Middle frontal gyrus (tissue), 1 donor: ENCODE measurements around the gene ITGAE.

Source experiments
- DNase-seq: peaks from one replicate; pipeline ENCODE4 v3.0.0-alpha.2; 2015; ENCODE audit warnings: low spot score; ENCODE audit errors: extremely low spot score

ITGAE gene

DNA sequence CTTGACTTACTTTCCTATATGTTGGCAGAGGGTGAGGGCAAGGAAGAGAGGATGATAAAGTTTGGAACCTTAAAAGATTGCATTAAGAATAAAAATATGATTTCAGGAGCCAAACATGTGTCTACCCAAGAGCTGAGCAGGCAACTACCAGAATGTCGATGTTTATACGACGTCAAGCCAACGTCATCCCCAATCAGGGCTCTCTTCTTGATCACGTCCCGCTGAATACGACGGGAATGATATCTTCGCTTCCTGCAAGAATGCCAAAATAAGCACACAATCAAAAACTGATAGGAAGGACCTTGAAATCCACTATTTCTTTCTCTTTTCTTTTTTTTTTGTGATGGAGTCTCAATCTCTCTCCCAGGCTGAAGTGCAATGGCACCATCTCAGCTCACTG is 20.1 kb upstream of the ITGAE start:
- DNase-seq = no peak

DNA sequence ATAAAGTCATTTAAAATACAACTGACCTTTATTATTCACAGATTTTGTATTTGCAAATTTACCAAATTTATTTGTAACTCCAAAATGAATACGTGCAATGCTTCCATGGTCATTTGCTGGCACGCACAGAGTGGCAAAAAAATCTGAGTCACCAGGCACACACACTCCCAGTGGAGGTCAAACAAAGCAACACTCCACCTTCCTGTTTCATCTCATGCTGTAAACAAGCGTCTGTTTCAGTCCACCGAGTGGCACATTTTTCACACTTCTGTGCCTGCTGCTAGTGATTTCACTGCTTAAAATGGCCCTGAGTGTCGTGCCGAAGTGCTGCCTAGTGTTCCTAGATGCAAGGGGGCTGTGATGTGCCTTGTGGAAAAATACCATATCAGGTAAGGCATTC is 17.8 kb upstream of the ITGAE start:
- DNase-seq = no peak

DNA sequence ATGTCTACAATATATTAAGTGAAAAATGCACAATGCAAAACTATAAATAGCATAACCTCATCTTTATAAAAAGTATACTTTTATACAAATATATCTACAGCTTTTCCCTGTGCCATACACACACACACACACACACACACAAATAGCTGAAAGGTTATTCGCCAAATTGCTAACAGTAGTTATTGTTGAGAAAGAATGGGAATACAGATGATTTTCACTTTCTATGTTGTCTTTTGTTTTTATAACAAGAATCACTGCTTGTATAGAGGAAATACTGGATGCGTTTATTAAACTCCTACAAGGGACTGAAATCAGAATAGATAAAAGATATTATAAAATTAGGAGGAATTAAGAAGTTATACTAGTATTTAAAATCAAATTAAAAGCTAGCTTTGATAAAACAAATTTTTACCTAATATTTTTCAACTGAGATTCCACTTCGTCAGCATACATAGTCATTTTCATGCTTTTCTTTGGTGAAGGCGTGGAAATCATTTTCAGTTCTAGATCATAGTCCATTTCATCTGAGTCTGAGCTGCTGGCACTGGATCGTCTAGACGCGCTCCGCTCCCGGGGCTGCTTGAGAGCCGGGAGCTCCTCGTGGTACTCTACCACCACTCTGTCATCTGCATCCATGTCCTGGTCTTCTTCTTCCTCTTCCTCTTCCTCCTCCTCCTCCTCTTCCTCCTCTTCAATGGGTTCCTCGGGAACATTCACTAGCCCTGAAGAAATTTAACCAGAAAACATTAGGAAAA is 17.0 kb upstream of the ITGAE start:
- DNase-seq = no peak

DNA sequence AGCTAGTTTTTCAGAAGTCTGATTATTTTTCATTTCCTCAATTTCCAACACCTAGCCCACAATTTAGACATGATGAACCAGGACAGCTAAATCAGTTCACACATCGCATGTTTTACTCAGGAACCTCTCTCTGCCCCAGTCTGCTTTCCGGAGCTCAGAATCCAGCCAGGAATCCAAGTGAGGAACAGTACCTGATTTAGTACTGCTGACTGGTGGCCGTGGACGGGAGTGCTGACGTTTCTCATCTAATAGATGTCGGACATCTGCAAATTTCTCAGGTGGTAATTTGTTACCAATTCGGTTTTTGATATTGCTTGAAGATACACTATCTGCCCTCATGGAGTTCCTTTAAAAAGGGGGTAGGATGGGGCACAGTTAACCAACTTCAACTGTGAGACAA is 14.9 kb upstream of the ITGAE start:
- no peak for DNase-seq

DNA sequence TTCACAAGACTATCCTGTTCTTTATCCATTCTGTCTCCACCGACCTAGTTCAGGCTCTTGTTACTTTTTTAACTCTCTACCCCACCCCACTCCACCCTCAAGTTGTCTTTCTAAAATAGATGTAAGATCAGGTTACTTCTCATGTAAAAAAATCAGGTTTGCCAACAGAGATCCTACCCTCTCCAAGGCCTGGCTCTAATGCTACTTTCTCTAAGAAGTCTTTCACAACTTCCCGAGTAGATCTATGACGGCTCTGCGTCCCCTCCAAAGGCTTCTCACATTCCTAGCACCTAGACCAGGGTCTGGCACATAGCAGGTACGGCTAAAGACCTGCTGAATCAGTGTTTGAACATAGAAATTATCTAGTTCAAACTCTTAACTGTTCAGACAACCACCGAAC is 14.1 kb upstream of the ITGAE start:
- DNase-seq = no peak

GRCh38 chr17:3814361-3814760 is 13.4 kb upstream of the ITGAE start:
- DNase-seq = no peak

- DNase-seq = no peak
Measured at GRCh38 chr17:3813171-3813570, 12.2 kb upstream of the ITGAE start.

DNA sequence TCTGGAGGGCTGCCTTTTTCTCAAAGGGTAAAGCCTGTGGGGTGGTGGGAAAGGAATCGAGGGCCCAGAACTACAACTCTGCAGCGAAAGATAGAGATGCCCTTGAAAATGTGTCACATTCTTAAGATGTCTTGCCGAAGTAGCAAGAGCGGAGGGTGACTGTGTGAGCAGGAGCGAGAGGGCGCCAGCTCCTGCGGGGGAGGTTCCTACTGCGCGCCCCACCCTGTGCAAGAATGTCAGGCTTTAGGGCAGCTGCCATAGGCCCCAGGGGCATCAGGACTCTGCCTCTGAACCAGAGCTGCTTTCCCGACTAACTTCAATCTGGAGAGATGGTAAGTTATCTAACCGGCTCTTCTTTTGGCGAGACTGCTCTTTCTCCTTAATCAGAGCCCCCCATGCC is 11.8 kb upstream of the ITGAE start:
- no peak for DNase-seq

DNA sequence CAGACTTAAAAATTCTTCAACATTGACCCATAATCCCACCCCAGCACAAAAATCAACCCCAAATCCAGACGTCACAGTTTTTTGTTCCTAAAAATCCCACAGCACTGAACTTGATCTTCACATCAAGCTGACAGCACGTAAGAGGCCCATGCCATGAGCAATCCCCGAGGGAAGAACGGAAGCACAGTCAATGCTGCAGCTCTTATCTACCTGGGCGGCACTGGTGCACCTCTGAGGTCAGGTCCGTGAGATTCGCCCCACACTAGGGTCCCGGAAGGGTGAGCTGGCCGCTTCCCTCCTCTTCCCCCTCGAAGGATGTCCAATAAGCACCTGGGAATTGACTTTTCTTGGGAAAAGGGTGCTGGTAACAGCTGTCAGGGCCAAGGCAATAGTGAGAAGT is 11.3 kb upstream of the ITGAE start:
- DNase-seq = no peak

DNA sequence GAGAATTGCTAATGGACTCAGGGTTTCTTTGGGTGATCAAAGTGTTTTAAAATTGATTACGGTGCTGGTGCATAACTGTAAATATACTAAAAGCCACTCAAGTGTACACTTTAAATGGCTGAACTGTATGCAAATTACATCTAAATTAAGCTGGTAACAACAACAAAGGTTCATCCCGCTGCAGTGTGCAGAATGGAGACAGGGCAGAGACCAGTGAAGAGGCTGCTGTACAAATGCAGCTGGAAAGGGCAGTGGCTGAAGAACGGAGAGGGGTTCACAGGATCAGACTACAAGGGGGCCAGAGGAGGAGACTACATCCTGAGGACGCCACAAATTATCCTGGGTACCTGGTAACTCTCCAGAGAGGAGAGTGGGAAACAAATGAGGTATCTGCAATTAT is 9.0 kb upstream of the ITGAE start:
- DNase-seq = no peak

DNA sequence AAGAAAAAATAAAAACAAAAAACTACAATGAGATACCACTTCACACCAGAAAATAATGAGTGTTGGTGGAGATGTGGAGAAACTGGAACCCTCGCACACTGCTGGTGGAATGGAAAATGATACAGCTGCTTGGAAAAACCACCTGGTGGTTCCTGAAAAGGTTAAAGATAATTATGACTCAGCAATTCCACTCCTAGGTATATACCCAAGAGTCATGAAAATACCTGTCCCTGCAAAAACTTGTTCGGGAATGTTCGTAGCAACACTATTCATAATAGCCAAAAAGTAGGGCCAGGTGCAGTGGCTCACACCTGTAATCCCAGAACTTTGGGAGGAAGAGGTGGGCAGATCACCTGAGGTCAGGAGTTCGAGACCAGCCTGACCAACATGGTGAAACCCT is 8.1 kb upstream of the ITGAE start:
- no peak for DNase-seq

DNA sequence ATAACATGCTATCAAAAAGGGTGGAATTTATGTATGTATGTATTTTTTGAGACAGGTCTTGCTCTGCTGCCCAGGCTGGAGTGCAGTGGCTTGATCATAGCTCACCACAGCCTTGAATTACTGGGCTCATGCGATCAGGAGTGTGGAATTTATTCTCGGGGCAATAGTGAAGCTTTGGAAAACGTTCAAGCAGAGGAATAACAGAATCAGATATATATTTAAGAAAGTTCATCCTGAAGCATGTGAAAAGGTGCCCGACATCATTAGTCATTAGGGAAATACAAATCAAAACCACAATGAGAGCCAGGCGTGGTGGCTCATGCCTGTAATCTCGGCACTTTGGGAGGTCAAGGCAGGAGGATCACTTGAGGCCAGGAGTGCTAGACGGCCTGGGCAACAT is 7.7 kb upstream of the ITGAE start:
- DNase-seq = no peak

GRCh38 chr17:3805581-3805980 is 4.6 kb upstream of the ITGAE start:
- no peak for DNase-seq

GRCh38 chr17:3804503-3804931 is 3.5 kb upstream of the ITGAE start:
- DNase-seq = no peak

DNA sequence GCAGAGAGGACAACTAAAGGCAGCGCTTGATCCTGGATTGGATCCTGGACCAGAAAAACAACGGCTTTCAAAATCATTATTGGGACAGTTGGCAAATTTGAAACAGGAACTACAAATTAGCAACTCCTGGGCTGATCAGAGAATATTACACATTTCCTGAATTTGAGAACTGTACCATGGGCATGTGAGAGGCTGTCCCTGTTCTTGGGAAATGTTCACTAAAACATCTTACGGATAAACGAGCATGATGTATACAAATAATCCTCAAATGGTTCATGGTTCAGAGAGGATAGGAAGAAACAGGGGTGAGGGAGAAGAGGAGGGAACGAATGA is 2.3 kb upstream of the ITGAE start:
- DNase-seq = no peak

- no peak for DNase-seq
Measured at GRCh38 chr17:3802461-3803307, 1.7 kb upstream of the ITGAE start.

DNA sequence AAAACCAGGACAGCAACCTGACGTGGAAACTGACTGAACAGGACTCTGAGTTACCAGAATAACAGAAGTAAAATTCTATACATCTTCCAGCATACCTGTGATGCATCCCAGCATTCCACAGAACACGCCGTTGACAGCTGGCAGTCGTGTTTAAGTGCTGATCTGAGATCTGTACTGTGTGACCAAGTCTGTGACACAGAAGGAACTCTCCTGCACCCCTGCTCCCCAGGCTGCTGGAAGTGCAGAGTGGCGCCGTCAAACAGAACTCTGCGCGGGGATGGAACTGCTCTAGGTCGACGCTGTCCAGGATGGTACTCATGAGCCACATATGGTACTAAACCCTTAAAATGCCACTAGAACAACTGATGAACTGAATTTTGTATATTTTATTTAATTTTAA is 804 bp upstream of the ITGAE start:
- DNase-seq = no peak

DNA sequence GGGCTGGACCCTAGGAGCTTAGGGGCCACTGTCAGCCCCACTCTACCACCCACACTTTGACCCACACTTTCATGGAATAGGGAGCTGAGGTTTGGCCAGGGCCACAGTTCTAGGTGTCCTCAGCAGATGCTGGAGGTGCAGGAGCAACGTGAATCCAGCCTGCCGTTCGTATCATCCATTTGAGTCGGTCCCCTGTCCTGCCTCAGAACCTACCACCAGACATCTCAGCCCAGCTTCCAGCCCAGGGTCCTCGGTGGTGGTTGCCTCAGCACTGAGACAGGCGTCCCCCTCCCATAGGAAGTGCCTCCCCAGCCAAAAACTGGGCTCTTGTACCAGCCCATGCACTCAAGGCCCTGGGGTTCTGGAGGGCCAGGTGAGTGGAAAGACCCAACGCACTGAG is 359 bp upstream of the ITGAE start:
- no peak for DNase-seq

- no peak for DNase-seq
Measured at GRCh38 chr17:3799181-3799945, 1.6 kb downstream of the ITGAE start.

- no peak for DNase-seq
Measured at GRCh38 chr17:3798273-3799180, 2.5 kb downstream of the ITGAE start.

DNA sequence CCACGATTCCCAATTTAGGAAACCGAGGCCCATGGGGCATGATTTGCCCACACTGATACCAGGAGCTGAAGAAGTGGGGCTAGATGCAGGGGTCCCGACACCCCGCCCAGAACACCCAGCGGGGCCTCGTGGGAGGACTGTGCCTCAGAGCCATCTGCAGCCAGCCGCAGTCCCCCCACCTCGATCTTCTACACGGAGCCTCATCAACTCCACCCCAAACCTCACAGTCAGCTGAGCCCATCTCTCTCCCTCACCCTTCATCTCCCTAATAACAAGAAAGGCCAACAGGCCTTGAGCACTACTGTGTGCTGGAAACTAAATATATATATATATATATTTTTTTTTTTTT is 4.2 kb downstream of the ITGAE start:
- DNase-seq = no peak
